Cardiac fibroblast (primary cell): ENCODE results near the gene MAD1L1.

ENCODE experiments used
- DNase-seq, 2 donors: peaks; one replicate each; pipeline versions ENCODE4 v3.0.0 to v3.0.0-alpha.2; 2010; ENCODE audit warnings: low read depth in 2 of 2
- H3K4me3 ChIP-seq, 2 donors: replicated peaks in 1 of 2; 1 replicate in 1 of 2; 2 replicates in 1 of 2; pipeline ENCODE4 v1.5.1; 2011; ENCODE audit warnings: low read depth in 2 of 2, low read length in 2 of 2, mild to moderate bottlenecking in 2 of 2, moderate library complexity in 1 of 2
- TF ChIP-seq, protein P1 (sequence below): IDR thresholded peaks from one replicate; pipeline ENCODE4 v1.5.1; 2011; ENCODE audit warnings: low read depth, mild to moderate bottlenecking, low read length, inconsistent platforms

MAD1L1 gene

DNA sequence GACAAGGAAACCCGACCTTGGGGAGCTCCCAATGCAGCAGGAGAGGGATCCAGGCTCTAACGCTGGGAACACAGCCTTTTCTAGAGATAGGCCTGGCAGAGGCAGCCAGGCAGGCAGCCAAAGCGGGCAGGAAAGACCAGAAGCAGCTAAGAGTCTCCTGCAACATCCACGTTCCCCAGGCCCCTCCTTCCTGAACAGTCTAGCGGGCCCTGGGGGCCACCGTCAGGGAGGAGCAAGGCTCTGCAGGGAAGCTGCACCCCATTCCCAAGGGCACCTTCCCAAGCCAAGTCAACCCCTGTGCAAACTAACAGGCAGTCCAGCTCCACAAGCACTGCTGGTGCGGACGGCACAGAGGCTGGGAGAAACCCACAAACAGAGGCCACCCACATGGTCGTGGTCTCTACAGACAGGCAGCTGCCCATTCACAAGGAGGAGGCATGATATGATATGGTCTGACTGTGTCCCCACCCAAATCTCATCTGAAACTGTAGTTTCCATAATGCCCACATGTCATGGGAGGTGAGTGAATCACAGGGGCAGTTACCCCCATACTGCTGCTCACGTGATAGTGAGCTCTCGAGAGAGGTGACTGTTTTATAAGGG, 115.7 kb downstream of the MAD1L1 start:
- H3K4me3 ChIP-seq, result no peak overlapping the region

DNA sequence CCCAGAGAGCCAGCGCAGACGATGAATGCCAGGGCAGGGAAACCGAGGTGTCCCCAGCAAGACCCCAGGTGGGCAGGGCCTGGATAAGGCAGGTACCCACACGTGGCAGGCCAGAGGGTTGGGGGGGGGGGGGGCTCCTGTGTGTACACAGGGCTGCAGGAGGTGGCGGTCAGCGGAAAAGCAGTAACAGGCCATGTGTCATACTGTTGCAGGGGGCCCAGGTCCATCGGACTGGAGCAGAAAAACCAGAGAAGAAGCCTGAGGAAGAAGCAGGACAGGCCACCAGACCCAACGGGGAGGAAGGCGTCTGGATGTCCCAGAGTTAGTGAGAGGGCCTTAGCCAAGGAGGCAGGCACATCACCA, 116.3 kb downstream of the MAD1L1 start:
- no peak for DNase-seq
- TF ChIP-seq, protein P1, sequence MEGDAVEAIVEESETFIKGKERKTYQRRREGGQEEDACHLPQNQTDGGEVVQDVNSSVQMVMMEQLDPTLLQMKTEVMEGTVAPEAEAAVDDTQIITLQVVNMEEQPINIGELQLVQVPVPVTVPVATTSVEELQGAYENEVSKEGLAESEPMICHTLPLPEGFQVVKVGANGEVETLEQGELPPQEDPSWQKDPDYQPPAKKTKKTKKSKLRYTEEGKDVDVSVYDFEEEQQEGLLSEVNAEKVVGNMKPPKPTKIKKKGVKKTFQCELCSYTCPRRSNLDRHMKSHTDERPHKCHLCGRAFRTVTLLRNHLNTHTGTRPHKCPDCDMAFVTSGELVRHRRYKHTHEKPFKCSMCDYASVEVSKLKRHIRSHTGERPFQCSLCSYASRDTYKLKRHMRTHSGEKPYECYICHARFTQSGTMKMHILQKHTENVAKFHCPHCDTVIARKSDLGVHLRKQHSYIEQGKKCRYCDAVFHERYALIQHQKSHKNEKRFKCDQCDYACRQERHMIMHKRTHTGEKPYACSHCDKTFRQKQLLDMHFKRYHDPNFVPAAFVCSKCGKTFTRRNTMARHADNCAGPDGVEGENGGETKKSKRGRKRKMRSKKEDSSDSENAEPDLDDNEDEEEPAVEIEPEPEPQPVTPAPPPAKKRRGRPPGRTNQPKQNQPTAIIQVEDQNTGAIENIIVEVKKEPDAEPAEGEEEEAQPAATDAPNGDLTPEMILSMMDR, result no peak
- no peak overlapping the region for H3K4me3 ChIP-seq

More for the DNA sequence above, 115.7 kb downstream of the MAD1L1 start:
- peak in 1 of 2 donors; percentile 73 for DNase-seq
- TF ChIP-seq, protein P1, result no peak

DNA sequence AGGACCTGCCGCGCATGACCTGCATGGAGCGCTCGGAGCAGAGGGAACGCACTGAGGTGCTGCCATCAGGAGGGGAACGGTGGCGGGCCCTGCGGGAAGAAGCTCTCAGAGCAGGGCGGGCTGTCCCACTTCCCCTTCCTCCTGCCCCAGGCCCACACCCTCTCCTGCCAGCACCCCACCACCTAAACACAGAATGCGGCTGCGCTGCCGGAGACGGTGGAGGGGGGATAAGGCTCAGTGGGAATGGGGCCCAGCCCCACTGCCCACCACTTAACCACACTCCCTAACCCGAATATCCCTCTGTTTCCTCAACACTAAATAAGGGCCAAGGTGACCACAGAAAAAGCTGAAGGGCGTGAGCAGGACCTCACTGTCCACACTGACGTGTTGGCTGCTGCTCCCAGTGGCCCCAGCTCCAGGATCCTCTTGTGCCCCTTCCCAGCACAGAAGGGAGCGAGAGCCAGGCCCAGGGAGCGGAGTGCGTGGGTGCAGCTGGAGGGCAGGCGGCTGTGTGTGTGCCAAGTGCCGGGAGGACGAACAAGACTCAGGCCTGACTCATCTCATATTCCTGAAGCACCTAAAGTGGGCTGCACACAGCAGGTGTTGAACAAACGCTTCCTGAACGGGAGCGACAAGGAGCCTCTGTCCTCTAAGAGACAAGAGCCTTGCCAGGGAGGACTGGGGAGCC, 116.8 kb downstream of the MAD1L1 start:
- H3K4me3 ChIP-seq, result no peak overlapping the region
- DNase-seq, result peak; percentile 38 to 64
- TF ChIP-seq, protein P1, result no peak

DNA sequence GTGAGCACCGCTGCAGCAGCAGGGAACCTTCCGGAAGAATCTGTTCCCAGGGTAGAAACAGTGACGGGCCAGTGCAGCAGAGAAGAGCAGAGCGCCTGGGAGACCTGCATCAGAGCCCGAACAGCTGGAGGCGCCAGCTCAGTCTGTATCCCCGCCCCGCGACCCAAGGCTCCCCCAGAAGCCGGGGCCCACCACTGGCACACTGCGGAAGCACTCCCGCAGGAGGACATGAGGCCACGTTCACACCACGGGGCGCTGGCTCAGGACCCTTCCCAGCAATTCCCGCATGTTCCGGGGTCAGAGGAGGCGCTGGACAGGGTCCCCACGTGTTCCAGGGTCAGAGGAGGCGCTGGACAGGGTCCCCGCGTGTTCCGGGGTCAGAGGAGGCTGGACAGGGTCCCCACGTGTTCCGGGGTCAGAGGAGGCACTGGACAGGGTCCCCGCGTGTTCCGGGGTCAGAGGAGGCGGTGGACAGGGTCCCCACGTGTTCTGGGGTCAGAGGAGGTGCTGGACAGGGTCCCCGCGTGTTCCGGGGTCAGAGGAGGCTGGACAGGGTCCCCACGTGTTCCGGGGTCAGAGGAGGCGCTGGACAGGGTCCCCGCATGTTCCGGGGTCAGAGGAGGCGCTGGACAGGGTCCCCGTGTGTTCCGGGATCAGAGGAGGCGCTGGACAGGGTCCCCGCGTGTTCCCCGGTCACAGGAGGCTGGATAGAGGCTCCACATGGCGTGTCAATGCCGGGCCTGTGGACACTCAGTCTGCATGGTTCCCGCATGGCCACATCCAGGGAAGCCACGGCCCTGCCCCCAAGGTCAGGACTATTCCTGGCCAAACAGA, 117.6 kb downstream of the MAD1L1 start:
- no peak for DNase-seq
- TF ChIP-seq, protein P1, result no peak
- no peak overlapping the region for H3K4me3 ChIP-seq

DNA sequence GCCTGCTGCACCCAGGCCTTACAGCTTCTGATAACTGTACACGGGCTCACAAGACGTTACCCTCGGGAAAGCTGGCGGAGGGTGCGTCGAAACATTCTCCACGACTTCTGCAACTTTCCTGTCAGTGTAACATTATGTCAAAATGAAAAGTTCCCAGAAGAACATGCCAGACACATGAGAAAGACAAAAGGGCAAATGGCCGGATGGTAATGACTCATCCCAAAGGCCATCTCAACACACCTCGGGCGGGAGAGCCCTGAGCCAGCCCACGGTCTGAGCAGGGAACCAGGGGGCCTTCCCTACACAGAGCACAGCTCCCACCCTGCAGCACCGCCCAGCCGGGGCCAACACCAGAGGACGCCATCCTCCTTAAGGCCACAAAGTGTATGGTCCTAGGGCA, 118.7 kb downstream of the MAD1L1 start:
- DNase-seq, result peak; percentile 58 to 84
- H3K4me3 ChIP-seq, result no peak overlapping the region
- TF ChIP-seq, protein P1, result no peak

DNA sequence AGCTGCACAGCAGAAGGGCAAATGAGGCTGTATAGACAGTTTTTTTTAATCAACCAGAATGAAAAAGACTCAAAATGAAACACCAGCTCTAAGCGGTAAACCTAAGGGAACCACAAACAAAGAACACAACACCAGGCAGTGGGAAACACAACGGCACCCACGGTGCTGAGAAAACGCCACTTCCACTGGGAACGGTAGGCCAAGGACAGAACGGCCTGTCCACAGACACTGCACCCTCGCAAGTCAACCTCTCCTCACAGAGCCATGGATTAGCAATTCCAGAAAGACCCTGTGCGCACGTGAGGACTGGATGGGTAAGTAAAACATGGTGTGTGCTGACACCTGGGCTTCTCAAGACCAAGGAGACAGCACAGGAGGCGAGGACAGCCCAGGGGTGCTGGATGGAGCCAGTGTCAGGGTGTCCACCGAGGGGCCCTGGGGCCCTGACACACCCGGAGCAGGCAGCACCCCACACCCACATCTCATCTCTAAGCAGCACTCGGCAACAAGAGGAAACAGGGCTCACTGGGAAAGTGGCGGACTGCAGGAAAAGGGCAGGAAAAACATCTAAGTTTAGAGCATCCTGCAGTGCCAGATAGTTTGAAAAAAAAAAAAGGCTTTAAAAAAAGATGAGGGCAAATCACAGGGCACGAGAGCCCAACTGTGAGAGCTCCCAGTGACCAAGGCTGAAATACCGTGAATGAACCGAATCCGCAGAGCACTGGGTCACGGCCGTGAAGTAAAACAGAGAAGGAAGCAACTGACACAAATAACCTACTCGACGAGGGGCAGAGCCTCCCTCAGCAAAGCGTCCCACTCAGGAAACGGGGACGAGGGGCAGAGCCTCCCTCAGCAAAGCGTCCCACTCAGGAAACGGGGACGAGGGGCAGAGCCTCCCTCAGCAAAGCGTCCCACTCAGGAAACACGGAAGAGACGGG, 120.2 kb downstream of the MAD1L1 start:
- TF ChIP-seq, protein P1, result no peak
- no peak for DNase-seq
- no peak overlapping the region for H3K4me3 ChIP-seq
